GM19240 (cell line): ENCODE data around the gene TRPT1.

Experiments
- DNase-seq: peaks from one replicate; pipeline ENCODE4 v3.0.0; 2011; ENCODE audit warnings: low spot score; ENCODE audit not compliant: insufficient read length

The TRPT1 gene

GRCh38 chr11:64208796-64209562 is 17.0 kb downstream of the TRPT1 start:
- DNase-seq, result no peak

- DNase-seq, result no peak
These were observed 17.7 kb downstream of the TRPT1 start for GRCh38 chr11:64208086-64208795.

- peak; percentile 95 for DNase-seq
These were observed 18.5 kb downstream of the TRPT1 start for GRCh38 chr11:64207256-64208085.

GRCh38 chr11:64206457-64207255 is 19.3 kb downstream of the TRPT1 start, which contains the start of gene FERMT3:
TSS of gene FERMT3 (plus strand) at chr11:64206721. CDS start at chr11:64207365, 644 bp downstream.
- no peak for DNase-seq

GRCh38 chr11:64204464-64204989 is 21.5 kb downstream of the TRPT1 start:
- DNase-seq, result no peak

GRCh38 chr11:64204080-64204440 is 21.9 kb downstream of the TRPT1 start:
- no peak for DNase-seq

GRCh38 chr11:64203421-64204079 is 22.4 kb downstream of the TRPT1 start:
- no peak for DNase-seq

- no peak for DNase-seq
These were observed 23.0 kb downstream of the TRPT1 start for GRCh38 chr11:64202992-64203391.

- DNase-seq, result no peak
These were observed 24.4 kb downstream of the TRPT1 start for GRCh38 chr11:64201543-64201942.

GRCh38 chr11:64198511-64198910 is 27.5 kb downstream of the TRPT1 start:
- DNase-seq, result no peak

- DNase-seq, result no peak
These were observed 29.4 kb downstream of the TRPT1 start for GRCh38 chr11:64196626-64197025.

- no peak for DNase-seq
These were observed 33.6 kb downstream of the TRPT1 start for GRCh38 chr11:64192434-64192833.

- no peak for DNase-seq
These were observed 39.4 kb downstream of the TRPT1 start for GRCh38 chr11:64186492-64187165.

- DNase-seq, result peak; percentile 92
These were observed 40.1 kb downstream of the TRPT1 start, which contains the start of gene STIP1 for GRCh38 chr11:64185693-64186491. TSS of gene STIP1 (plus strand) at chr11:64186171. CDS start at chr11:64186262, 91 bp downstream.

GRCh38 chr11:64185175-64185692 is 40.8 kb downstream of the TRPT1 start:
- no peak for DNase-seq

- no peak for DNase-seq
These were observed 42.1 kb downstream of the TRPT1 start for GRCh38 chr11:64183890-64184289.

- peak; percentile 62 for DNase-seq
These were observed 44.2 kb downstream of the TRPT1 start for GRCh38 chr11:64181506-64182411.
